ENCODE results near the gene INO80.

DNA sequence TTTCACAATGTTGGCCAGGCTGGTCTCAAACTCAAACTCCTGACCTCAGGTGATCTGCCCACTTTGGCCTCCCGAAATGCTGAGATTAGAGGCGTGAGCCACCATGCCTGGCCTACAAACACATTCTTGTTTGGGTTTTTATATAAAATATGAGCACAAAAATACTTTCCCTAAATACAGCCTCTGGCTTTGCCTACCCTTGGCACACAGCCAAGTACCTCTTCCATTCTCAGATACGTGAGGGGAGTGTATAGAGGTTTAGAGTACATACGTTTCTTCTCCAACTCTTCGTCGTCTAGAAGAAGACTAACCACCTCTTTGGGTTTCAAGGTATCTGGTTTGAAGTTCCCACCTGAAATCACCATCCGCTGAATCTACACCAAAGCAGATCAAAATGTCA is 129.3 kb downstream of the INO80 start:
- TF ChIP-seq POLR2AphosphoS5 (IDR thresholded peaks at IDR 0.05; ENCODE audit: borderline replicate concordance, low read depth, low read length) (no peak), EZH2 (IDR thresholded peaks at IDR 0.05) (no peak)
